Neutrophil (primary cell): ENCODE data around the gene FAIM2.

Source experiments
- H3K27ac ChIP-seq: fragments of 200-600 bp; sonication (generic); 2 replicates; pipeline ENCODE4 v1.5.1; 2016; ENCODE audit warnings: mild to moderate bottlenecking, moderate library complexity
- H3K27me3 ChIP-seq: fragments of 200-600 bp; sonication (generic); 2 replicates; pipeline ENCODE4 v1.6.0; 2016; ENCODE audit warnings: mild to moderate bottlenecking
- H3K36me3 ChIP-seq: fragments of 200-600 bp; sonication (generic); 2 replicates; pipeline ENCODE4 v1.5.1; 2017
- H3K4me1 ChIP-seq, 2 experiments: fragments of 200-600 bp in 1 of 2; sonication (generic) in 1 of 2; 1 replicate in 1 of 2; 2 replicates in 1 of 2; pipeline versions ENCODE4 v1.5.1 to v1.6.1; 2013 to 2016; ENCODE audit warnings: low read depth in 1 of 2, low read length in 1 of 2, mild to moderate bottlenecking in 1 of 2, moderate library complexity in 1 of 2; ENCODE audit not compliant: control insufficient read depth in 1 of 2, insufficient read depth in 1 of 2
- H3K4me3 ChIP-seq, 2 experiments: fragments of 200-600 bp in 1 of 2; sonication (generic) in 1 of 2; 1 replicate in 1 of 2; 2 replicates in 1 of 2; pipeline ENCODE4 v1.5.1; 2013 to 2016; ENCODE audit warnings: low read depth in 1 of 2, low read length in 1 of 2, mild to moderate bottlenecking in 1 of 2, moderate library complexity in 1 of 2
- H3K9me3 ChIP-seq: fragments of 200-600 bp; sonication (generic); 2 replicates; pipeline ENCODE4 v1.5.1; 2016
- TF ChIP-seq, protein P1 (sequence below): fragments of 200-600 bp; sonication (generic); IDR thresholded peaks from 2 replicates; pipeline ENCODE4 v1.5.1; 2016; ENCODE audit warnings: antibody characterized with exemption

Gene FAIM2

DNA sequence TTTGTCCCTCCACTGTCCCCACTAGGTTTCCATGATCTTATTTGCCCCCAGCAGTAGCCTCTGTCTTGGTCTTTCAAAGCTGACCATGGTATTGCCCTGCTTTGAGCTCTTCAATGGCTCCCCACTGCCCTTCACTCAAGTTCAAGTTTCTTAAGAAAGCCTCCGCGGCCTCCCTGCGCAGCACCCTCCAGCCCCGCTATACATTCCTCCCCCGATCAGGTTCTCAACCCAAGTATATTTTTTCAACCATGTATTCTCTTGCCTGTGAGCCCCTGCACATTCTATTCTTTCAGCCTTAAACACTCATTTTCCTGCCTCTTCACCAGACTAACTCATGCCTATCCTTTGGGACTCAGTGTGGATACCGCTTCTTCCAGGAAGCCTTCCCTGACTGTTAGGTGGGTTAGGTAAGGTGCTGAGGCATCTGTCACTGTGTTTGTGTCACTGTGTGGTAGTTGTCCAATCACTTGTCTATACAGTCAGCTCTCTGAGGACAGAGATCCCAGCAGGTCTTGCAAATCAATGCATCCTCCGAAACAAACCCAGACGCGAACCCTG lies 4.3 kb downstream of the FAIM2 start:
- no peaks in the 10 kb centered on the region for H3K4me1 ChIP-seq
- no peak overlapping the region for H3K27ac ChIP-seq
- TF ChIP-seq, protein P1, sequence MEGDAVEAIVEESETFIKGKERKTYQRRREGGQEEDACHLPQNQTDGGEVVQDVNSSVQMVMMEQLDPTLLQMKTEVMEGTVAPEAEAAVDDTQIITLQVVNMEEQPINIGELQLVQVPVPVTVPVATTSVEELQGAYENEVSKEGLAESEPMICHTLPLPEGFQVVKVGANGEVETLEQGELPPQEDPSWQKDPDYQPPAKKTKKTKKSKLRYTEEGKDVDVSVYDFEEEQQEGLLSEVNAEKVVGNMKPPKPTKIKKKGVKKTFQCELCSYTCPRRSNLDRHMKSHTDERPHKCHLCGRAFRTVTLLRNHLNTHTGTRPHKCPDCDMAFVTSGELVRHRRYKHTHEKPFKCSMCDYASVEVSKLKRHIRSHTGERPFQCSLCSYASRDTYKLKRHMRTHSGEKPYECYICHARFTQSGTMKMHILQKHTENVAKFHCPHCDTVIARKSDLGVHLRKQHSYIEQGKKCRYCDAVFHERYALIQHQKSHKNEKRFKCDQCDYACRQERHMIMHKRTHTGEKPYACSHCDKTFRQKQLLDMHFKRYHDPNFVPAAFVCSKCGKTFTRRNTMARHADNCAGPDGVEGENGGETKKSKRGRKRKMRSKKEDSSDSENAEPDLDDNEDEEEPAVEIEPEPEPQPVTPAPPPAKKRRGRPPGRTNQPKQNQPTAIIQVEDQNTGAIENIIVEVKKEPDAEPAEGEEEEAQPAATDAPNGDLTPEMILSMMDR: no peak
- H3K27me3 ChIP-seq: peaks cover 62% of the 10 kb centered on the region
- no peak overlapping the region for H3K4me3 ChIP-seq
- no peaks in the 10 kb centered on the region for H3K36me3 ChIP-seq
- no peaks in the 10 kb centered on the region for H3K9me3 ChIP-seq

DNA sequence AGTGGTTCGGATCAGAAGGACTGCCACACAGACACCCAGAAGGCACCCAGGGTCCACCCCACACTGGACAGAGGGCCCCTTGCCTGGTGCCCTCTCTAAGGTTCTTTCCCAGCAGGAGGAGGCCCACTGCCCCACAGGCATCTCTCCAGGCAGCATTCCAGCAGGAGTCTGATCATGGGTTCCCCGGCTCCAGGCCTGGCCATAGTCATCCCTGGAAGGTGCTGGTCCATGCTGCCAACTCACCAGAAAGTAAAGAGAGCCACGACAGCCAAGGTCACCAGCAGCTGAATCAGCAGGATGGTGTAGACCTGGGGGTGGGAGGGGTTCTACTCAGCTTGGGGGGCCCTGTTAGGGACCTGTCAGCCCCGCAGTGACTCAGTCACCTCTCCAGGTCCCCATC lies 6.4 kb downstream of the FAIM2 start:
- peaks cover 53% of the 10 kb centered on the region for H3K27me3 ChIP-seq
- H3K9me3 ChIP-seq: no peaks in the 10 kb centered on the region
- H3K27ac ChIP-seq: no peak overlapping the region

GRCh38 chr12:49895773-49896172 lies 7.9 kb downstream of the FAIM2 start:
- Histone ChIP-seq H3K27me3 (peaks cover 38% of the 10 kb centered on the region), H3K4me3 (no peak overlapping the region), H3K36me3 (no peaks in the 10 kb centered on the region), H3K4me1 (no peaks in the 10 kb centered on the region), H3K9me3 (no peaks in the 10 kb centered on the region), H3K27ac (no peak overlapping the region)
- TF ChIP-seq, protein P1: no peak

More for the DNA sequence above, 6.4 kb downstream of the FAIM2 start:
- H3K4me3 ChIP-seq: no peak overlapping the region
- H3K4me1 ChIP-seq: no peaks in the 10 kb centered on the region
- H3K36me3 ChIP-seq: no peaks in the 10 kb centered on the region
- TF ChIP-seq, protein P1: no peak

GRCh38 chr12:49894751-49895148 lies 8.9 kb downstream of the FAIM2 start:
- Histone ChIP-seq H3K4me3 (no peak overlapping the region), H3K36me3 (no peaks in the 10 kb centered on the region), H3K27ac (no peak overlapping the region), H3K4me1 (no peaks in the 10 kb centered on the region), H3K9me3 (no peaks in the 10 kb centered on the region), H3K27me3 (peaks cover 27% of the 10 kb centered on the region)
- TF ChIP-seq, protein P1: no peak

DNA sequence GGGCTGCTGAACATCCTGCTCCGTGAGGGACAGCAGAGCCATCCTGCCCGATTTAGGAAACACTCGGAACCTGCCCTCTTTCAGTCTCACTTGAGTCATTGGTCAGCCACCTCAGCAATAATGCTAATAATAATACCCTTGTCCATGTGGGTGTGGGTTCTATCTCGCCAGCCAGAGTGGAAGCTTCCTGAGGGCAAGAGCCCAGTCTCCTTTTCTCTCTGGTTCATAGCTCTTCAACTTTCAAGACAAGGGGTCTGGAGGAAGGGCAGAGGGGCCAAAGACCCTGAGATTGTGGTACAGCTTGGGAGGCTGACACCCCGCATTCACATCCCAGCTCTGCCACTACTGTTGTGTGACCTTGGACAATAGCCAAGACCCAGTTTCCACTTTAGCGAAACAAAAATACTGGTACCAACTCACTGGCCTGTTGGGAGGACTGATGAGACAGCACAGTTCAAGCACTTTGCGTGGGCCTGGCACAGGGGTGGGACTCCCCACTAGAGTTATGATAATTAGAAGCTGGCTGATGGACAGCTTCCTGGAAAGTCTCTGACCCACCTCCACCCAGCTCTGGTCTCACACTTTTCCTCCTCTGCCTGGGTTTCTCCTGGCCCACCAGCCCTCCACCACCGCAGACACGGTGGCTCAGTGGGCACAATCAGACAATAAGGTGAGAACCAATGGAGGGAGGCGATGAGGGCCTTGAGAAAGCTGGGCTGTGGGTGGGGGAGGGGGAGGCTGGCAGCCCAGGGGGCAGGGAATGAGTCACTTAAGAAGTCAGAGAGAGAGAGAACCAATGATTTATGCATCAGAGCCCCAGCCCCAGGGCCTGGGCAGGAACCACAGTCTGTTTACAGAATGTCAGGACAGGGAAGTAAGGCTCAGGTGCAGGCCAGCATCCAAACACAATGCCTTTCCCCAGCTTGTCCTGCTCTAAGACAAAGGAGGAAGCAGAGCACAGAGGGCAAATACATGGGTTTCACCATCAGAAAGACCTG lies 9.6 kb downstream of the FAIM2 start:
- no peaks in the 10 kb centered on the region for H3K4me1 ChIP-seq
- no peaks in the 10 kb centered on the region for H3K36me3 ChIP-seq
- no peak overlapping the region for H3K4me3 ChIP-seq
- H3K9me3 ChIP-seq: no peaks in the 10 kb centered on the region
- peaks cover 25% of the 10 kb centered on the region for H3K27me3 ChIP-seq
- no peak overlapping the region for H3K27ac ChIP-seq
- TF ChIP-seq, protein P1: no peak
